Spleen (tissue), 11 donors: ENCODE data around the gene ST6GALNAC4. TPM values are rescaled to one million over a fixed set of nuclear protein-coding genes. Genes with fewer than 3 reads are reported as not detected.

Source experiments
- DNase-seq: peaks from one replicate; pipeline ENCODE4 v3.0.0-alpha.2; 2020
- H3K27ac ChIP-seq, 8 donors: fragments of 200-600 bp; sonication (generic) in 7 of 8; 1 replicate in 4 of 8; 2 replicates in 4 of 8; pipeline versions ENCODE4 v1.5.0 to v1.8.0; 2016 to 2021; ENCODE audit warnings: inconsistent platforms in 4 of 8, mild to moderate bottlenecking in 4 of 8, moderate library complexity in 1 of 8
- H3K27me3 ChIP-seq, 7 donors: fragments of 200-600 bp; sonication (generic) in 6 of 7; replicated peaks in 1 of 7; 1 replicate in 4 of 7; 2 replicates in 3 of 7; pipeline versions ENCODE4 v1.5.0 to v1.8.0; 2016 to 2021; ENCODE audit warnings: inconsistent platforms in 3 of 7, mild to moderate bottlenecking in 1 of 7
- H3K36me3 ChIP-seq, 6 donors: fragments of 200-600 bp; sonication (generic) in 5 of 6; 1 replicate in 4 of 6; 2 replicates in 2 of 6; pipeline versions ENCODE4 v1.5.0 to v1.8.0; 2016 to 2021; ENCODE audit warnings: inconsistent platforms in 2 of 6
- H3K4me1 ChIP-seq, 6 donors: fragments of 200-600 bp; sonication (generic) in 5 of 6; 1 replicate in 3 of 6; 2 replicates in 3 of 6; pipeline versions ENCODE4 v1.5.0 to v1.8.0; 2016 to 2021; ENCODE audit warnings: inconsistent platforms in 3 of 6
- H3K4me3 ChIP-seq, 8 donors: fragments of 200-600 bp; sonication (generic) in 7 of 8; 1 replicate in 4 of 8; 2 replicates in 4 of 8; pipeline versions ENCODE4 v1.5.0 to v1.8.0; 2016 to 2021; ENCODE audit warnings: inconsistent platforms in 4 of 8, mild to moderate bottlenecking in 4 of 8, moderate library complexity in 2 of 8
- H3K9me3 ChIP-seq, 8 donors: fragments of 200-600 bp; sonication (generic) in 7 of 8; 1 replicate in 4 of 8; 2 replicates in 4 of 8; pipeline versions ENCODE4 v1.5.0 to v1.8.0; 2016 to 2021; ENCODE audit warnings: inconsistent platforms in 4 of 8
- CTCF ChIP-seq, 11 experiments: fragments of 200-600 bp in 7 of 11; fragments of 450-650 bp in 4 of 11; sonication (generic) in 4 of 11; IDR thresholded peaks in 8 of 11; conservative IDR thresholded peaks in 3 of 11; 1 replicate in 7 of 11; 2 replicates in 4 of 11; pipeline versions ENCODE4 v1.4.0 to v1.8.0; 2016 to 2021; ENCODE audit warnings: antibody characterized with exemption in 11 of 11, inconsistent platforms in 4 of 11, mild to moderate bottlenecking in 1 of 11
- POLR2A ChIP-seq, 3 donors: fragments of 450-650 bp; IDR thresholded peaks; one replicate each; pipeline ENCODE4 v1.5.1; 2017; ENCODE audit warnings: antibody characterized with exemption in 3 of 3, mild to moderate bottlenecking in 1 of 3
- POLR2AphosphoS5 ChIP-seq, 3 donors: sonication (generic); formaldehyde crosslinking; IDR thresholded peaks; one replicate each; pipeline ENCODE4 v1.5.1; 2017; ENCODE audit warnings: antibody characterized with exemption in 3 of 3
- WGBS, 5 donors: extraction: QIAGEN DNeasy Blood & Tissue Kit in 3 of 5; methylation state at CpG; one replicate each; pipeline versions ENCODE4 v1.1.5 to v1.1.7; 2013 to 2018; 5-methylcytosine and 5-hydroxymethylcytosine counted together
- intact Hi-C: fragments of 100-400 bp; cut with DNase I; formaldehyde crosslinking; loops from one replicate; pipeline ENCODE4 v1.15.0; 2023; ENCODE audit warnings: low total_unique reads
- polyA plus RNA-seq, 3 donors: library from polyadenylated mRNA; stranded (reverse); fragments of 200-250 nt; gene quantifications; one replicate each; pipeline ENCODE4 v1.2.1, GENCODE V29; 2013
- total RNA-seq, 7 donors: library from RNA; depleted of rRNA in 3 of 7; stranded (reverse); fragments of >200 nt in 3 of 7; fragmentation: NEBNext Ultra II Directional in 4 of 7; extraction: Animal tissue kit (Norgen Biotek cat#: 25700) in 4 of 7; gene quantifications; one replicate each; pipeline versions ENCODE4 v1.1.0 to v1.2.1, GENCODE V29; 2016 to 2021
- donor health status: healthy with polysubstance abuse.
- donor health status: DM: no; HTN: no; CAD: no; lungs with moderate emphysema.
- donor health status: DM: no; HTN: no; CAD: no.
- donor health status: Bipolar disorder and iron deficiency.
- donor health status: healthy.
- donor health status: DM: no; HTN: no; CAD: no.
- donor health status: DM: yes; HTN: yes; CAD: no.

ST6GALNAC4 gene
- total and polyA plus RNA-seq, 10 donors: 16.0 to 92.8 (median 59.3) TPM

- Histone ChIP-seq H3K36me3 (peaks cover 0 to 17% (median 0%) of the 10 kb centered on the region in 6 donors), H3K9me3 (no peaks in the 10 kb centered on the region), H3K4me1 (peaks cover 45 to 100% (median 83%) of the 10 kb centered on the region in 6 donors), H3K4me3 (peak overlapping the region in 1 of 8 donors; percentile 8), H3K27ac (peak overlapping the region in 6 of 8 donors; percentile 8 to 94 (median 80)), H3K27me3 (peaks cover 0 to 7% (median 0%) of the 10 kb centered on the region in 7 donors)
- TF ChIP-seq CTCF (IDR thresholded peaks at IDR 0.05 in 8 of 11, conservative IDR thresholded peaks at IDR 0.05 in 3 of 11): no peak
- TF ChIP-seq POLR2A (IDR thresholded peaks at IDR 0.05): no peak
- TF ChIP-seq POLR2AphosphoS5 (IDR thresholded peaks at IDR 0.05): no peak
- DNase-seq: no peak
- WGBS, 5 donors: 75 to 90% (median 87%) methylated on average over 3 of the region's 3 CpGs
- intact Hi-C loops: no loop called here
Measured at GRCh38 chr9:127963041-127963358, 46.2 kb upstream of the ST6GALNAC4 start.

GRCh38 chr9:127962278-127962677, 45.4 kb upstream of the ST6GALNAC4 start:
- Histone ChIP-seq H3K27me3 (peaks cover 0 to 3% (median 0%) of the 10 kb centered on the region in 7 donors), H3K9me3 (no peaks in the 10 kb centered on the region), H3K4me1 (peaks cover 41 to 100% (median 81%) of the 10 kb centered on the region in 6 donors), H3K36me3 (peaks cover 0 to 17% (median 0%) of the 10 kb centered on the region in 6 donors), H3K4me3 (no peak overlapping the region), H3K27ac (peak overlapping the region in 2 of 8 donors; percentile 66 to 87)
- TF ChIP-seq POLR2A (IDR thresholded peaks at IDR 0.05) (no peak), CTCF (IDR thresholded peaks at IDR 0.05 in 8 of 11, conservative IDR thresholded peaks at IDR 0.05 in 3 of 11) (no peak), POLR2AphosphoS5 (IDR thresholded peaks at IDR 0.05) (no peak)
- DNase-seq: no peak
- WGBS, 5 donors: 51 to 79% (median 54%) methylated on average over 3 of the region's 3 CpGs
- intact Hi-C loops: no loop called here

- H3K27ac ChIP-seq: peak overlapping the region in 1 of 8 donors; percentile 66
- H3K9me3 ChIP-seq: no peaks in the 10 kb centered on the region
- intact Hi-C loops: no loop called here
- no peaks in the 10 kb centered on the region for H3K27me3 ChIP-seq
- WGBS, 5 donors: 83 to 93% (median 87%) methylated on average over 13 of the region's 13 CpGs
- H3K4me1 ChIP-seq: peaks cover 35 to 100% (median 78%) of the 10 kb centered on the region in 6 donors
- no peak for DNase-seq
- TF ChIP-seq CTCF (IDR thresholded peaks at IDR 0.05 in 8 of 11, conservative IDR thresholded peaks at IDR 0.05 in 3 of 11) (no peak), POLR2A (IDR thresholded peaks at IDR 0.05) (no peak), POLR2AphosphoS5 (IDR thresholded peaks at IDR 0.05) (no peak)
- H3K4me3 ChIP-seq: no peak overlapping the region
- H3K36me3 ChIP-seq: peaks cover 0 to 17% (median 0%) of the 10 kb centered on the region in 6 donors
Measured at GRCh38 chr9:127961613-127962155, 44.8 kb upstream of the ST6GALNAC4 start.

GRCh38 chr9:127961155-127961490, 44.3 kb upstream of the ST6GALNAC4 start:
- no peak for DNase-seq
- no peaks in the 10 kb centered on the region for H3K27me3 ChIP-seq
- TF ChIP-seq POLR2AphosphoS5 (IDR thresholded peaks at IDR 0.05) (no peak), CTCF (IDR thresholded peaks at IDR 0.05 in 8 of 11, conservative IDR thresholded peaks at IDR 0.05 in 3 of 11) (no peak), POLR2A (IDR thresholded peaks at IDR 0.05) (no peak)
- H3K27ac ChIP-seq: peak overlapping the region in 3 of 8 donors; percentile 41 to 66 (median 44)
- WGBS, 5 donors: 86 to 91% (median 88%) methylated on average over 2 of the region's 2 CpGs
- no peak overlapping the region for H3K4me3 ChIP-seq
- intact Hi-C loops: no loop called here
- peaks cover 0 to 17% (median 0%) of the 10 kb centered on the region in 6 donors for H3K36me3 ChIP-seq
- peaks cover 29 to 100% (median 76%) of the 10 kb centered on the region in 6 donors for H3K4me1 ChIP-seq
- H3K9me3 ChIP-seq: no peaks in the 10 kb centered on the region
